GM21367 (cell line): Measurements from ENCODE around the gene PTPN1.
A peak's percentile ranks its signal among the peaks of the same experiment; 100 is the strongest.
"Not testable (repeated sequence)": the region's sequence is repeated elsewhere in the genome, so short reads cannot be mapped to it uniquely, and the experiment has no call there.

ENCODE experiments used
- ATAC-seq: cut with Tn5 transposase; IDR thresholded peaks from one replicate; pipeline ENCODE4 v1.9.1; 2021; ENCODE audit not compliant: unreplicated experiment

The PTPN1 gene

GRCh38 chr20:50552979-50553378, 42.8 kb downstream of the PTPN1 start:
- ATAC-seq = no peak

- ATAC-seq = no peak
Observed at GRCh38 chr20:50554694-50555579, 44.8 kb downstream of the PTPN1 start.

GRCh38 chr20:50555662-50556061, 45.5 kb downstream of the PTPN1 start:
- no peak for ATAC-seq

- no peak for ATAC-seq
Observed at GRCh38 chr20:50557549-50558134, 47.5 kb downstream of the PTPN1 start.

- ATAC-seq = no peak
Observed at GRCh38 chr20:50558483-50558925, 48.3 kb downstream of the PTPN1 start.

- ATAC-seq = no peak
Observed at GRCh38 chr20:50559149-50559548, 49.0 kb downstream of the PTPN1 start.

- no peak for ATAC-seq
Observed at GRCh38 chr20:50559856-50560638, 49.9 kb downstream of the PTPN1 start.

GRCh38 chr20:50560867-50561266, 50.7 kb downstream of the PTPN1 start:
- no peak for ATAC-seq

- ATAC-seq = no peak
Observed at GRCh38 chr20:50561379-50562078, 51.3 kb downstream of the PTPN1 start.

- no peak for ATAC-seq
Observed at GRCh38 chr20:50562262-50562701, 52.1 kb downstream of the PTPN1 start.

GRCh38 chr20:50563133-50563944, 53.2 kb downstream of the PTPN1 start:
- ATAC-seq = no peak

GRCh38 chr20:50565383-50565782, 55.2 kb downstream of the PTPN1 start:
- no peak for ATAC-seq

- ATAC-seq = no peak
Observed at GRCh38 chr20:50565871-50566270, 55.7 kb downstream of the PTPN1 start.

GRCh38 chr20:50567860-50568548, 57.8 kb downstream of the PTPN1 start:
- no peak for ATAC-seq

- ATAC-seq = no peak
Observed at GRCh38 chr20:50568549-50568942, 58.4 kb downstream of the PTPN1 start.

GRCh38 chr20:50569487-50569863, 59.3 kb downstream of the PTPN1 start:
- not testable (repeated sequence) for ATAC-seq

- peak; percentile 60 for ATAC-seq
Observed at GRCh38 chr20:50569864-50570836, 60.0 kb downstream of the PTPN1 start.

GRCh38 chr20:50571466-50571865, 61.3 kb downstream of the PTPN1 start:
- ATAC-seq = no peak
